AG04450 (cell line): Measurements from ENCODE around the gene EXT2. TPM values are rescaled to one million over a fixed set of nuclear protein-coding genes. Genes with fewer than 3 reads are reported as not detected.

Source experiments
- CTCF ChIA-PET: fragments of 300-600, 350-600 bp; formaldehyde crosslinking; extraction: SDS; loops from one replicate; lab custom pipeline; 2022; ENCODE audit warnings: antibody characterized with exemption, inconsistent platforms; lab: Charles Lee
- POLR2A ChIA-PET: fragments of 350-600 bp; formaldehyde crosslinking; extraction: SDS; loops from one replicate; lab custom pipeline; 2021; ENCODE audit warnings: antibody characterized with exemption, inconsistent platforms; lab: Yijun Ruan, JAX
- DNase-seq: peaks from one replicate; pipeline ENCODE4 v3.0.0-alpha.2; 2011; ENCODE audit warnings: low read depth, low spot score
- H3K27ac ChIP-seq: one replicate; pipeline ENCODE4 v1.5.1; 2012; ENCODE audit warnings: low read depth, low read length, control low read depth
- H3K27me3 ChIP-seq: one replicate; pipeline ENCODE4 v1.6.0; 2012; ENCODE audit warnings: low read length; ENCODE audit not compliant: control insufficient read depth, insufficient read depth
- H3K4me3 ChIP-seq: 2 replicates; pipeline ENCODE4 v1.5.1; 2011; ENCODE audit warnings: mild to moderate bottlenecking, low read depth, low read length, control low read depth
- H3K9me3 ChIP-seq: 2 replicates; pipeline ENCODE4 v1.5.1; 2012; ENCODE audit warnings: low read length; ENCODE audit not compliant: control insufficient read depth, insufficient read depth
- polyA plus RNA-seq: library from polyadenylated mRNA; depleted of rRNA; stranded (reverse); fragments of >200 nt; gene quantifications from 2 replicates; pipeline ENCODE4 v1.2.3, GENCODE V29; 2011
- TF ChIP-seq, protein P1 (sequence below): IDR thresholded peaks from 2 replicates; pipeline ENCODE4 v1.5.1; 2011; ENCODE audit warnings: low read depth, low read length, control low read depth, inconsistent platforms

The EXT2 gene
- polyA plus RNA-seq, 1 experiment: 138 TPM

DNA sequence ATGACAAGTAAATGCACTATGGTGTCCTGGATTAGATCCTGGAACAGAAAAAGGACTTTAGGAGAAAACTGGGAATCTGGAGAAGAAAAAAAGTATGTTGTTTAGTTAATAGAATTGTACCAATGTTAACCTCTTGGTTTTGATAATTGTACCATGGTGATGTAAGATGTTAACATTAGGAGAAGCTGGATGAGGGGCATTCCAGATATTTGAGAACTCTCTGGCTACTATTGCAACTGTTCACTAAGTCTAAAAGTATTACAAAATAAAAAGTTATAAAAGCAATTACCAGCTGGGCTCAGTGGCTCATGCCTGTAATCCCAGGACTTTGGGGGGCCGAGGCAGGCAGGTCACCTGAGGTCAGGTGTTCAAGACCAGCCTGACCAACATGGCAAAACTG lies 66.5 kb downstream of the EXT2 start:
- POLR2A ChIA-PET: interaction anchor here (0.7 kb wide), 1 partner anchor 38 kb away, joined by 4 read pairs; no protein-coding TSS in a partner anchor
- Histone ChIP-seq H3K4me3 (no peak overlapping the region), H3K27me3 (no peaks in the 10 kb centered on the region), H3K27ac (no peak overlapping the region), H3K9me3 (peaks cover 6% of the 10 kb centered on the region; the same call in 1 of the 2 replicates)
- DNase-seq: no peak
- TF ChIP-seq, protein P1, sequence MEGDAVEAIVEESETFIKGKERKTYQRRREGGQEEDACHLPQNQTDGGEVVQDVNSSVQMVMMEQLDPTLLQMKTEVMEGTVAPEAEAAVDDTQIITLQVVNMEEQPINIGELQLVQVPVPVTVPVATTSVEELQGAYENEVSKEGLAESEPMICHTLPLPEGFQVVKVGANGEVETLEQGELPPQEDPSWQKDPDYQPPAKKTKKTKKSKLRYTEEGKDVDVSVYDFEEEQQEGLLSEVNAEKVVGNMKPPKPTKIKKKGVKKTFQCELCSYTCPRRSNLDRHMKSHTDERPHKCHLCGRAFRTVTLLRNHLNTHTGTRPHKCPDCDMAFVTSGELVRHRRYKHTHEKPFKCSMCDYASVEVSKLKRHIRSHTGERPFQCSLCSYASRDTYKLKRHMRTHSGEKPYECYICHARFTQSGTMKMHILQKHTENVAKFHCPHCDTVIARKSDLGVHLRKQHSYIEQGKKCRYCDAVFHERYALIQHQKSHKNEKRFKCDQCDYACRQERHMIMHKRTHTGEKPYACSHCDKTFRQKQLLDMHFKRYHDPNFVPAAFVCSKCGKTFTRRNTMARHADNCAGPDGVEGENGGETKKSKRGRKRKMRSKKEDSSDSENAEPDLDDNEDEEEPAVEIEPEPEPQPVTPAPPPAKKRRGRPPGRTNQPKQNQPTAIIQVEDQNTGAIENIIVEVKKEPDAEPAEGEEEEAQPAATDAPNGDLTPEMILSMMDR: no peak
- CTCF ChIA-PET: interaction anchor here (0.9 kb wide), 1 partner anchor 24 kb away, joined by 3 read pairs; no protein-coding TSS in a partner anchor

DNA sequence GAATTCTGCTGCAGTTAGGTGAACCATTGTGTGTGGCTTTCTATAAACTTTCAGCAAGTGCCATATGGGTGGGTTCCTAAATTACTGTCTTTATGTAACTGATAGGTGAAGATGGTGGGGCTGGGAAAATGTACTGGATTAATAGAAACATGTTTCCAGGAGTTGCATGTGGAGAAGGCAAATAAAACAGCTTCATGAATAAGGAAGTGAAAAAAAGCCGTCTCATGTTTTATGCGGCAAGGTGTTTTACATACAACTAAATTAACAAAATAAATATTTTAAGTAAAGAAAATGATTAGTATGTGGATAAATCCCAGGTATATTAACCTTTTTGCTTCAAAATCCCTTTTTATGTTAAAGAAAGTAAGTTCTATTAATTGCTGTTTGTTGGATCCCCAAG lies 67.2 kb downstream of the EXT2 start:
- TF ChIP-seq, protein P1: no peak
- CTCF ChIA-PET: interaction anchor here (0.9 kb wide), 1 partner anchor 25 kb away, joined by 3 read pairs; no protein-coding TSS in a partner anchor
- POLR2A ChIA-PET: no interaction called here
- Histone ChIP-seq H3K9me3 (peaks cover 5% of the 10 kb centered on the region; the same call in 1 of the 2 replicates), H3K27ac (no peak overlapping the region), H3K27me3 (no peaks in the 10 kb centered on the region), H3K4me3 (no peak overlapping the region)
- DNase-seq: no peak

DNA sequence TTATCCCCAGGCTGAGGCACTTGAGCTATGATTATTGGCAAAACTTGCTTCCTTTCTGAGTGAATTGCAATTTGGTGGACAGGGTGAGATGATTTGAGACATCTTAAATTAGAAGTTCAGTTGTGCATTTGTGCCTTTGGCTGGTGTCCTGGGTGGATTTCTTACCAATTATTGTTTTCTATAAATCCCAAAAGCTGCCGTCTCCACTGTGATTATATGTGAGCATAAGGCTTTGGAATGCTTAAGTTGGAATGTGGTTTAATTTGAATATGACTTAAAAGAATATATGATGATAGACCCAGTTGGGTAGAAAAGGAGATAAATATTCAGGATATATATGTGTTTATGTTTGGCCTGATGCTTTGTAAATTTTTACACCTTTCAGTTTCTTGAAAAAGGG lies 70.0 kb downstream of the EXT2 start:
- no peak for DNase-seq
- TF ChIP-seq, protein P1: no peak
- Histone ChIP-seq H3K4me3 (no peak overlapping the region), H3K27me3 (no peaks in the 10 kb centered on the region), H3K9me3 (no peaks in the 10 kb centered on the region), H3K27ac (no peak overlapping the region)
- ChIA-PET POLR2A (no interaction called here), CTCF (no interaction called here)

DNA sequence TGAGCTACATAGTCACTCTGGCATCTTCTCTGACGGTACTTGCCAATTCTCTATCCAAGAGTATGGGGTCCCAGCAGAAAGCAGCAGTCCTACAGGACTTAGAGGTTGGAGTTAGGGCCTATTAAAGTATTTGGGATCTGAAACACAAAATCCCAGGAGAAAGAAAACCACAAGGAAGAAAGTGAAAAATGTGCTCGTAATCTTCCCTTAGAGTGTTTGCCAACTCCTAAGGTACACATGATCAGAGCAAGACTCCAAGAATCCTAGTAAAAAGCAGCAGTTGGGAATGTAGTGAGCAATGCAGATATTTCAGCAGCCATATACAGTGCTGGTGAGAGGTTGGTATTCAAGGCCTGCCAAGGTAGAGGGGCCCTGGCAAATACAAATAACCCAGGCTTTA lies 71.6 kb downstream of the EXT2 start:
- no peaks in the 10 kb centered on the region for H3K9me3 ChIP-seq
- DNase-seq: no peak
- TF ChIP-seq, protein P1: no peak
- ChIA-PET POLR2A (no interaction called here), CTCF (interaction anchor here (1.6 kb wide), 1 partner anchor 33 kb away, joined by 5 read pairs; no protein-coding TSS in a partner anchor)
- no peak overlapping the region for H3K27ac ChIP-seq
- H3K4me3 ChIP-seq: no peak overlapping the region
- H3K27me3 ChIP-seq: no peaks in the 10 kb centered on the region

DNA sequence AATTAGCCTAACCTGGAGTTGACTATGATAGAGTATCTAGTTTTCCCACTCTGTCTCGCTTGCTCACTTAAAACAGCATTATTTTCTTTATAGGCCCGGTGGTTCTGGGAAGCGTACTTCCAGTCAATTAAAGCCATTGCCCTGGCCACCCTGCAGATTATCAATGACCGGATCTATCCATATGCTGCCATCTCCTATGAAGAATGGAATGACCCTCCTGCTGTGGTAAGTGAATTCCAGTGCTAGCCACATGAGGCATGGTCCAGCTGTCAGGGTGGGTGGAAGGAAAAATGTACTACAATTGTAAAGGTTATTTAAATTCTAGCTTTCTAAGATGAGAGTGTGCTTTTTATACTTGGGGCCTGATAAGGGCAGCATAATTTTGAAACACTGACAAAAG lies 76.0 kb downstream of the EXT2 start:
- TF ChIP-seq, protein P1: no peak
- CTCF ChIA-PET: interaction anchor here (0.6 to 0.9 kb wide), 4 partner anchors 21 to 740 kb away, joined by 3 to 7 read pairs (median 3); no protein-coding TSS in a partner anchor
- no peak overlapping the region for H3K4me3 ChIP-seq
- no peaks in the 10 kb centered on the region for H3K27me3 ChIP-seq
- H3K9me3 ChIP-seq: no peaks in the 10 kb centered on the region
- H3K27ac ChIP-seq: no peak overlapping the region
- DNase-seq: no peak
- POLR2A ChIA-PET: no interaction called here
